GM23338 (cell line): ENCODE measurements around the gene ESPN. TPM values are rescaled to one million over a fixed set of nuclear protein-coding genes. Genes with fewer than 3 reads are reported as not detected.

ENCODE experiments used
- ATAC-seq: fragments of 200-7000 bp; cut with Tn5 transposase; 3 replicates; pipeline ENCODE4 v1.9.1; 2020
- DNase-seq: peaks from one replicate; pipeline ENCODE4 v3.0.0-alpha.2; 2015; ENCODE audit warnings: low spot score
- H2AFZ ChIP-seq: fragments of 200-600 bp; sonication (generic); 2 replicates; pipeline ENCODE4 v1.8.0; 2016; ENCODE audit warnings: antibody characterized with exemption, mild to moderate bottlenecking, moderate library complexity
- H3F3A ChIP-seq: fragments of 200-600 bp; sonication (generic); replicated peaks from 2 replicates; pipeline ENCODE4 v1.8.0; 2017; ENCODE audit warnings: antibody characterized with exemption, mixed run types, low read depth
- H3K27ac ChIP-seq: fragments of 200-600 bp; sonication (generic); 2 replicates; pipeline ENCODE4 v1.6.1; 2016; ENCODE audit warnings: low read depth
- H3K27me3 ChIP-seq: fragments of 200-600 bp; sonication (generic); 2 replicates; pipeline ENCODE4 v1.8.0; 2016; ENCODE audit warnings: mild to moderate bottlenecking, mixed run types, moderate library complexity; ENCODE audit not compliant: insufficient read depth
- H3K36me3 ChIP-seq: fragments of 200-600 bp; sonication (generic); 2 replicates; pipeline ENCODE4 v1.8.0; 2016; ENCODE audit warnings: mild to moderate bottlenecking; ENCODE audit not compliant: insufficient read depth
- H3K4me1 ChIP-seq: fragments of 200-600 bp; sonication (generic); 2 replicates; pipeline ENCODE4 v1.8.0; 2016; ENCODE audit warnings: mild to moderate bottlenecking, moderate library complexity; ENCODE audit not compliant: insufficient read depth
- H3K4me2 ChIP-seq: fragments of 200-600 bp; sonication (generic); 2 replicates; pipeline ENCODE4 v1.7.1; 2017; ENCODE audit warnings: mixed run types
- H3K4me3 ChIP-seq: fragments of 200-600 bp; sonication (generic); 2 replicates; pipeline ENCODE4 v1.6.1; 2016; ENCODE audit warnings: mixed run types
- H3K79me2 ChIP-seq: fragments of 200-600 bp; sonication (generic); replicated peaks from 2 replicates; pipeline ENCODE4 v1.8.0; 2017; ENCODE audit warnings: mild to moderate bottlenecking; ENCODE audit not compliant: insufficient read depth
- H3K9me2 ChIP-seq: fragments of 200-600 bp; sonication (generic); 2 replicates; pipeline ENCODE4 v1.8.0; 2017; ENCODE audit not compliant: insufficient read depth
- H4K20me1 ChIP-seq: fragments of 200-600 bp; sonication (generic); replicated peaks from 2 replicates; pipeline ENCODE4 v1.8.0; 2017; ENCODE audit warnings: mild to moderate bottlenecking; ENCODE audit not compliant: insufficient read depth
- H3K27ac Mint-ChIP-seq: 2 replicates; pipeline ENCODE4 v1.8.0; 2020; ENCODE audit warnings: inconsistent platforms, mild to moderate bottlenecking, moderate library complexity, mixed read lengths
- H3K27me3 Mint-ChIP-seq: 3 replicates; pipeline ENCODE4 v1.8.0; 2022; ENCODE audit warnings: low read depth, mild to moderate bottlenecking, moderate library complexity, mixed read lengths, inconsistent platforms; ENCODE audit not compliant: insufficient read depth, poor library complexity
- H3K36me3 Mint-ChIP-seq: 3 replicates; pipeline ENCODE4 v1.8.0; 2021; ENCODE audit warnings: low read depth, mild to moderate bottlenecking, inconsistent platforms, moderate library complexity, mixed read lengths
- H3K4me1 Mint-ChIP-seq: 3 replicates; pipeline ENCODE4 v1.8.0; 2020; ENCODE audit warnings: mild to moderate bottlenecking, inconsistent platforms, mixed read lengths
- H3K4me3 Mint-ChIP-seq: 3 replicates; pipeline ENCODE4 v1.8.0; 2021; ENCODE audit warnings: moderate library complexity, mild to moderate bottlenecking, inconsistent platforms, mixed read lengths
- H3K9me3 Mint-ChIP-seq: 3 replicates; pipeline ENCODE4 v1.8.0; 2020; ENCODE audit warnings: moderate library complexity, mild to moderate bottlenecking, inconsistent platforms, mixed read lengths
- EZH2 ChIP-seq: fragments of 200-600 bp; sonication (generic); IDR thresholded peaks from one replicate; pipeline ENCODE4 v1.8.0; 2017; ENCODE audit warnings: antibody characterized with exemption, mild to moderate bottlenecking, low read depth; ENCODE audit not compliant: unreplicated experiment
- POLR2AphosphoS5 ChIP-seq: IDR thresholded peaks from 2 replicates; pipeline ENCODE4 v1.6.1; 2016; ENCODE audit warnings: antibody characterized with exemption, low read depth
- ZNF114 ChIP-seq: fragments of 250-450 bp; sonication (Bioruptor Pico); IDR thresholded peaks from 2 replicates; pipeline ENCODE4 v1.5.0; 2020; ENCODE audit warnings: mild to moderate bottlenecking, moderate library complexity
- ZNF331 ChIP-seq: fragments of 250-450 bp; sonication (Bioruptor Pico); IDR thresholded peaks from 2 replicates; pipeline ENCODE4 v1.5.0; 2020; ENCODE audit warnings: low read depth, mild to moderate bottlenecking, moderate library complexity
- polyA plus RNA-seq: library from polyadenylated mRNA; unstranded; fragments of >200 nt; fragmentation: Nextera tagmentation; extraction: Ambion mirVana; gene quantifications from 2 replicates; pipeline ENCODE4 v1.2.1, GENCODE V29; 2016
- total RNA-seq: library from RNA; depleted of rRNA; stranded (reverse); fragments of >200 nt; shearing (Covaris generic); gene quantifications from 2 replicates; pipeline ENCODE4 v1.2.3, GENCODE V29; 2014
- TF ChIP-seq, protein P1 (sequence below), 2 experiments: fragments of 200-600 bp in 1 of 2; sonication (generic) in 1 of 2; conservative IDR thresholded peaks; 2 replicates each; pipeline versions ENCODE4 v1.5.1 to v1.6.1; 2016 to 2017; ENCODE audit warnings: antibody characterized with exemption in 2 of 2, low read depth in 2 of 2, mild to moderate bottlenecking in 2 of 2, moderate library complexity in 1 of 2
- TF ChIP-seq, protein P2 (sequence below): IDR thresholded peaks from one replicate; pipeline ENCODE4 v1.6.1; 2018; ENCODE audit warnings: antibody characterized with exemption; ENCODE audit not compliant: unreplicated experiment
- TF ChIP-seq, protein P3 (sequence below): fragments of 250-450 bp; sonication (Bioruptor Pico); IDR thresholded peaks from 2 replicates; pipeline ENCODE4 v1.5.0; 2020; ENCODE audit warnings: mild to moderate bottlenecking, moderate library complexity

The ESPN gene
- total and polyA plus RNA-seq, 2 experiments from 2014 or later, result 12.2 to 13.6 TPM

- no peaks in the 10 kb centered on the region for H3K27me3 ChIP-seq
Measured at GRCh38 chr1:6507461-6507911, 82.9 kb downstream of the ESPN start.

More at GRCh38 chr1:6507461-6507911, 82.9 kb downstream of the ESPN start:
- no peak overlapping the region for H3K4me2 ChIP-seq
- H3K4me3 ChIP-seq, result no peak overlapping the region
- H3K9me2 ChIP-seq, result no peaks in the 10 kb centered on the region
- ATAC-seq, result no peak
- no peaks in the 10 kb centered on the region for H3F3A ChIP-seq
- no peaks in the 10 kb centered on the region for H3K9me3 Mint-ChIP-seq
- no peaks in the 10 kb centered on the region for H4K20me1 ChIP-seq
- no peaks in the 10 kb centered on the region for H3K36me3 Mint-ChIP-seq
- H3K27me3 Mint-ChIP-seq, result peaks cover 4% of the 10 kb centered on the region
- H3K27ac ChIP-seq, result no peak overlapping the region
- no peak for TF ChIP-seq POLR2AphosphoS5
- no peak for TF ChIP-seq ZNF114 (CRISPR knock-in tag)
- no peak for TF ChIP-seq EZH2
- TF ChIP-seq, protein P1, sequence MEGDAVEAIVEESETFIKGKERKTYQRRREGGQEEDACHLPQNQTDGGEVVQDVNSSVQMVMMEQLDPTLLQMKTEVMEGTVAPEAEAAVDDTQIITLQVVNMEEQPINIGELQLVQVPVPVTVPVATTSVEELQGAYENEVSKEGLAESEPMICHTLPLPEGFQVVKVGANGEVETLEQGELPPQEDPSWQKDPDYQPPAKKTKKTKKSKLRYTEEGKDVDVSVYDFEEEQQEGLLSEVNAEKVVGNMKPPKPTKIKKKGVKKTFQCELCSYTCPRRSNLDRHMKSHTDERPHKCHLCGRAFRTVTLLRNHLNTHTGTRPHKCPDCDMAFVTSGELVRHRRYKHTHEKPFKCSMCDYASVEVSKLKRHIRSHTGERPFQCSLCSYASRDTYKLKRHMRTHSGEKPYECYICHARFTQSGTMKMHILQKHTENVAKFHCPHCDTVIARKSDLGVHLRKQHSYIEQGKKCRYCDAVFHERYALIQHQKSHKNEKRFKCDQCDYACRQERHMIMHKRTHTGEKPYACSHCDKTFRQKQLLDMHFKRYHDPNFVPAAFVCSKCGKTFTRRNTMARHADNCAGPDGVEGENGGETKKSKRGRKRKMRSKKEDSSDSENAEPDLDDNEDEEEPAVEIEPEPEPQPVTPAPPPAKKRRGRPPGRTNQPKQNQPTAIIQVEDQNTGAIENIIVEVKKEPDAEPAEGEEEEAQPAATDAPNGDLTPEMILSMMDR (conservative IDR thresholded peaks at IDR 0.05; ENCODE audit: low read depth in 2 of 2), result no peak
- TF ChIP-seq, protein P2, sequence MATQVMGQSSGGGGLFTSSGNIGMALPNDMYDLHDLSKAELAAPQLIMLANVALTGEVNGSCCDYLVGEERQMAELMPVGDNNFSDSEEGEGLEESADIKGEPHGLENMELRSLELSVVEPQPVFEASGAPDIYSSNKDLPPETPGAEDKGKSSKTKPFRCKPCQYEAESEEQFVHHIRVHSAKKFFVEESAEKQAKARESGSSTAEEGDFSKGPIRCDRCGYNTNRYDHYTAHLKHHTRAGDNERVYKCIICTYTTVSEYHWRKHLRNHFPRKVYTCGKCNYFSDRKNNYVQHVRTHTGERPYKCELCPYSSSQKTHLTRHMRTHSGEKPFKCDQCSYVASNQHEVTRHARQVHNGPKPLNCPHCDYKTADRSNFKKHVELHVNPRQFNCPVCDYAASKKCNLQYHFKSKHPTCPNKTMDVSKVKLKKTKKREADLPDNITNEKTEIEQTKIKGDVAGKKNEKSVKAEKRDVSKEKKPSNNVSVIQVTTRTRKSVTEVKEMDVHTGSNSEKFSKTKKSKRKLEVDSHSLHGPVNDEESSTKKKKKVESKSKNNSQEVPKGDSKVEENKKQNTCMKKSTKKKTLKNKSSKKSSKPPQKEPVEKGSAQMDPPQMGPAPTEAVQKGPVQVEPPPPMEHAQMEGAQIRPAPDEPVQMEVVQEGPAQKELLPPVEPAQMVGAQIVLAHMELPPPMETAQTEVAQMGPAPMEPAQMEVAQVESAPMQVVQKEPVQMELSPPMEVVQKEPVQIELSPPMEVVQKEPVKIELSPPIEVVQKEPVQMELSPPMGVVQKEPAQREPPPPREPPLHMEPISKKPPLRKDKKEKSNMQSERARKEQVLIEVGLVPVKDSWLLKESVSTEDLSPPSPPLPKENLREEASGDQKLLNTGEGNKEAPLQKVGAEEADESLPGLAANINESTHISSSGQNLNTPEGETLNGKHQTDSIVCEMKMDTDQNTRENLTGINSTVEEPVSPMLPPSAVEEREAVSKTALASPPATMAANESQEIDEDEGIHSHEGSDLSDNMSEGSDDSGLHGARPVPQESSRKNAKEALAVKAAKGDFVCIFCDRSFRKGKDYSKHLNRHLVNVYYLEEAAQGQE, result no peak
- no peak for TF ChIP-seq ZNF331
- TF ChIP-seq, protein P3, sequence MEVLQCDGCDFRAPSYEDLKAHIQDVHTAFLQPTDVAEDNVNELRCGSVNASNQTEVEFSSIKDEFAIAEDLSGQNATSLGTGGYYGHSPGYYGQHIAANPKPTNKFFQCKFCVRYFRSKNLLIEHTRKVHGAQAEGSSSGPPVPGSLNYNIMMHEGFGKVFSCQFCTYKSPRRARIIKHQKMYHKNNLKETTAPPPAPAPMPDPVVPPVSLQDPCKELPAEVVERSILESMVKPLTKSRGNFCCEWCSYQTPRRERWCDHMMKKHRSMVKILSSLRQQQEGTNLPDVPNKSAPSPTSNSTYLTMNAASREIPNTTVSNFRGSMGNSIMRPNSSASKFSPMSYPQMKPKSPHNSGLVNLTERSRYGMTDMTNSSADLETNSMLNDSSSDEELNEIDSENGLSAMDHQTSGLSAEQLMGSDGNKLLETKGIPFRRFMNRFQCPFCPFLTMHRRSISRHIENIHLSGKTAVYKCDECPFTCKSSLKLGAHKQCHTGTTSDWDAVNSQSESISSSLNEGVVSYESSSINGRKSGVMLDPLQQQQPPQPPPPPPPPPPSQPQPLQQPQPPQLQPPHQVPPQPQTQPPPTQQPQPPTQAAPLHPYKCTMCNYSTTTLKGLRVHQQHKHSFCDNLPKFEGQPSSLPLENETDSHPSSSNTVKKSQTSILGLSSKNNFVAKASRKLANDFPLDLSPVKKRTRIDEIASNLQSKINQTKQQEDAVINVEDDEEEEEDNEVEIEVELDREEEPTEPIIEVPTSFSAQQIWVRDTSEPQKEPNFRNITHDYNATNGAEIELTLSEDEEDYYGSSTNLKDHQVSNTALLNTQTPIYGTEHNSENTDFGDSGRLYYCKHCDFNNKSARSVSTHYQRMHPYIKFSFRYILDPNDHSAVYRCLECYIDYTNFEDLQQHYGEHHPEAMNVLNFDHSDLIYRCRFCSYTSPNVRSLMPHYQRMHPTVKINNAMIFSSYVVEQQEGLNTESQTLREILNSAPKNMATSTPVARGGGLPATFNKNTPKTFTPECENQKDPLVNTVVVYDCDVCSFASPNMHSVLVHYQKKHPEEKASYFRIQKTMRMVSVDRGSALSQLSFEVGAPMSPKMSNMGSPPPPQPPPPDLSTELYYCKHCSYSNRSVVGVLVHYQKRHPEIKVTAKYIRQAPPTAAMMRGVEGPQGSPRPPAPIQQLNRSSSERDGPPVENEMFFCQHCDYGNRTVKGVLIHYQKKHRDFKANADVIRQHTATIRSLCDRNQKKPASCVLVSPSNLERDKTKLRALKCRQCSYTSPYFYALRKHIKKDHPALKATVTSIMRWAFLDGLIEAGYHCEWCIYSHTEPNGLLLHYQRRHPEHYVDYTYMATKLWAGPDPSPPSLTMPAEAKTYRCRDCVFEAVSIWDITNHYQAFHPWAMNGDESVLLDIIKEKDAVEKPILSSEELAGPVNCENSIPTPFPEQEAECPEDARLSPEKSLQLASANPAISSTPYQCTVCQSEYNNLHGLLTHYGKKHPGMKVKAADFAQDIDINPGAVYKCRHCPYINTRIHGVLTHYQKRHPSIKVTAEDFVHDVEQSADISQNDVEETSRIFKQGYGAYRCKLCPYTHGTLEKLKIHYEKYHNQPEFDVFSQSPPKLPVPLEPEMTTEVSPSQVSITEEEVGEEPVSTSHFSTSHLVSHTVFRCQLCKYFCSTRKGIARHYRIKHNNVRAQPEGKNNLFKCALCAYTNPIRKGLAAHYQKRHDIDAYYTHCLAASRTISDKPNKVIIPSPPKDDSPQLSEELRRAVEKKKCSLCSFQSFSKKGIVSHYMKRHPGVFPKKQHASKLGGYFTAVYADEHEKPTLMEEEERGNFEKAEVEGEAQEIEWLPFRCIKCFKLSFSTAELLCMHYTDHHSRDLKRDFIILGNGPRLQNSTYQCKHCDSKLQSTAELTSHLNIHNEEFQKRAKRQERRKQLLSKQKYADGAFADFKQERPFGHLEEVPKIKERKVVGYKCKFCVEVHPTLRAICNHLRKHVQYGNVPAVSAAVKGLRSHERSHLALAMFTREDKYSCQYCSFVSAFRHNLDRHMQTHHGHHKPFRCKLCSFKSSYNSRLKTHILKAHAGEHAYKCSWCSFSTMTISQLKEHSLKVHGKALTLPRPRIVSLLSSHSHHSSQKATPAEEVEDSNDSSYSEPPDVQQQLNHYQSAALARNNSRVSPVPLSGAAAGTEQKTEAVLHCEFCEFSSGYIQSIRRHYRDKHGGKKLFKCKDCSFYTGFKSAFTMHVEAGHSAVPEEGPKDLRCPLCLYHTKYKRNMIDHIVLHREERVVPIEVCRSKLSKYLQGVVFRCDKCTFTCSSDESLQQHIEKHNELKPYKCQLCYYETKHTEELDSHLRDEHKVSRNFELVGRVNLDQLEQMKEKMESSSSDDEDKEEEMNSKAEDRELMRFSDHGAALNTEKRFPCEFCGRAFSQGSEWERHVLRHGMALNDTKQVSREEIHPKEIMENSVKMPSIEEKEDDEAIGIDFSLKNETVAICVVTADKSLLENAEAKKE, result no peak
- no peak for DNase-seq
- no peaks in the 10 kb centered on the region for H3K4me1 ChIP-seq
- no peaks in the 10 kb centered on the region for H3K36me3 ChIP-seq
- no peak overlapping the region for H2AFZ ChIP-seq
- H3K27ac Mint-ChIP-seq, result no peak overlapping the region
- H3K79me2 ChIP-seq, result no peaks in the 10 kb centered on the region
- H3K4me1 Mint-ChIP-seq, result 0 out of 3 replicates have a peak, but pooled peaks cover 5% of the 10 kb centered on the region
- H3K4me3 Mint-ChIP-seq, result no peak overlapping the region
